Ramos (cell line): ENCODE results near the gene C17orf67.

ENCODE experiments used
- in situ Hi-C: fragments of 300-500 bp; cut with MboI; formaldehyde crosslinking; loops from one replicate; pipeline ENCODE4 v1.14.3; 2022; ENCODE audit warnings: low sequenced_read_pairs; ENCODE audit not compliant: unreplicated experiment

C17orf67 gene

DNA sequence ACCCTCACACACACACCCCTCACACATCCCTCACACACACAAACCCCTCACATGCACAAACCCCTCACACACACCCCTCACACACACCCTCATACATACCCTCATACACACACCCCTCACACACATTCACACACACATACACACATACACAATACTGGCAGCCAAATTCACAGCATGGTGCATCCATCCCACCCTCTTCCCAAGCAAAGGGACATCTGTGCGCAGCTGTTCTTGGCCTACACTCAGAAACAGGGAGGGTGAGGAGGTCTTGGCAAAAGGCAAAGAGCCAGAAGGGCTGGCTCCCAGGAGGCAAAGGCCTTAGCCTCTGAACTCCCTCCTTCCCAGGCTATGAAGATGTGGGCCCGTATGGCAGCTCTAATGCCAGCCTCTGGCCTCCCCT lies 23.4 kb downstream of the C17orf67 start:
- in situ Hi-C loops: no loop called here

DNA sequence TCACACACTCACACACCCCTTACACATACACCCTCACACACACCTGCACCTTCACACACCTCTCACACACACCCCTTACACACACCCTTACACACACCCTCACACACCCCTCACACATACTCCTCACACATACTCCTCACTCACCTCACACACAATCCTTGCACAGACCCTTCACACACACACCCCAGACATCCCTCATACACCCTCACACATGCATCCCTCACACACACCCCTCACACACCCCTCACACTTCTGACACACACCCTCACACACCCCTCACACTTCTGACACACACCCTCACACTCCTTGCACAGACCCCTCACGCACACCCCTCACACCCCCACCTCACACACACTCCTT lies 23.9 kb downstream of the C17orf67 start:
- in situ Hi-C loops: no loop called here

DNA sequence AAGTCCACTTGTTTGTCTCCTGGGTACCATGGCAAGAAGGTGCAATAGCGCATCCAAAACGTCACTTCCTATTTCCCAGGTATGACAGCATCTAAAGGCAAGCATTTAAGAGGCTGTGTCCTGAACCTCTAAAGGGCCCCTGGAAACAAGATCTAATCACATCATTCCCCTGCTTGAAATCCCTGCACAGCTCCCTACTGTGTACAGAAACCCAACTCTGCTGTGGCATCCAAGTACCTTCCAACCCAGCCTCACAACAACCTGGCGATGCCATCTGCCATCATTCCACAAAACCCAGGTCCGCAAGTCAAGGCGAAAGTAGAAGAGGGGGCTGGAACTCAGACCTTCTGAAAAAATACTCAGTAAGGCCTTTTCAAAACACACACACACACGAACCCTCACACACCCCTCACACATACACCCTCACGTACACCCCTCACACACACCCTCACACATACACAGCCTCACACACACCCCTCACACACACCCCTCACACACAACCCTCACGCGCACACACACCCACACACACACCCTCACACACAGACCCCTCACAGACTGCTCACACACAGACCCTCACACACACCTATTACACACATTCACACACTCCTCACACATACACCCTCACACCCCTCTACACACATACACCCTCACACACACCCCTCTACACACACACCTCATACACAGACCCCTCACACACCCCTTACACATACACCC lies 24.5 kb downstream of the C17orf67 start:
- in situ Hi-C loops: no loop called here

DNA sequence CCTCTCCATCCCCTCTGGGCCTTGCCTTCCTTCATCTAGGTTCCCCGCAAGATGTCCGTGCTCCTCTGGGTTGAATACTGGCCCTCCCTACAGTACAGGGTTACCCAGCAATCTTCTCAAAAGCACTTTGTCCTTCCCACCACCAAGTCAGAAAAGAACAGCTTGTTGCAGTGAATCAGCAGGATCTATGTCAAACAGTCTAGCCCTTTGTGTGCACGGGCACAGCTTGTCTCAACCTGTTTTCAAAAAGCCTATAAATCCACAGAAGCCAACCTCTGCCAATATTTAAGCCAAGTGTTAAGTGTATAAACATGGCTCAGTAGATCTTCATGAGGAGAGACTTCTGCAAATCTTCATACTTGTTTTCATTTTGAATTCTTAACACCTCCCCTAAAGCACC lies 25.2 kb downstream of the C17orf67 start:
- in situ Hi-C loops: no loop called here

DNA sequence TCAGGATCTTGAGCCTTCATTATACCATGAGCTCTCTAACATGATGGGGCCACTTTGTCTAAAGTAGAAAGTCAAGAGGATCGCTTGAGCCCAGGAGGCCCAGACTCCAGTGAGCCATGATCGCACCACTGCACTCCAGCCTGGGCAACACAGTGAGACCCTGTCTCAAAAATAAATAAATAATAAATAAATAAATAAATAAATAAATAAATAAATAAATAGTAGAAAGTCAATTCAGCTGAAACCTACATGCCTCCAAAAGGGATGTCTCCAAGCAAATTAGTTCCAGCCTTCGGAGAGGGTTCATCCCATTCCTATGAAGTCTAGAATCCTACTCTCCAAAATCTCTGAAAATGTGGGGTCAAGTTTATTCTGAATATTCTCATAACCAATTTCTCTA lies 26.0 kb downstream of the C17orf67 start:
- in situ Hi-C loops: no loop called here

DNA sequence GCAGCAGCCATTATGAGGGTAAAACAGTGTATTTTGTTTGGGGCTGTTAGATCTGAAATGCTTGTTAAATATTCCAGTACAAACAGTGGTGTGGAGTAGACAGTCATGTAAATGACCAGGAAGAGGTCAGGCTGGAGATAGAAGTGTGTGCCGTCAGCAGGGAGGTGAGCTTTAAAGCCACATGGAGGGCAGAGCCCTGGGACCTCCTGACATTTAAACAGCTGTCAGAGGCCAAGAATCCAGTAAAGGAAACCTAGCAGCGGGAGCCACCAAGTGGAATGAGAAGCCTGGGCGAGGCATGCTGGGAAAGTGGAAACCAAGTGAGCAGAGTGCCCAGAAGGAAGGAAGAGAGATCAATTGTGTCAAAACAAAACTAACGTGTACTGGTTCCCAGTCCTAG lies 26.8 kb downstream of the C17orf67 start:
- in situ Hi-C loops: no loop called here

DNA sequence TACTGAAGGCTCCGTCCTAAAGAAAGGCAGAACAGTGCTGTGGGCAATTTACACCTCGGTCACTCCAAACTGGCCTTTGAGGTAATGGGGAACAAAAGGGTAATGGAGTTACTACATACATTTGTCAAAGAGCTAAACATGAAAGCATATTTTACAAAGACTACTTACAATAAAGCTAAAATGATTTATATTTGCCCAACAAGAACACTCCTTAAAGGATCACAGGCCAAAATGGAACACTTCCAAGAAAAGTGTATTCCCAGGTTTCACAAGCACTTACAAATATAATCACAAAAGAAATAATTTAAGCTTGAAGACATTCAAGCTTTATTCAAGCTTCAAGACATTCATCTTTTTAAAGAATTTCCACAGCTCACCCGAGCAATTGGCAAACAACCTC lies 29.3 kb downstream of the C17orf67 start:
- in situ Hi-C loops: no loop called here

DNA sequence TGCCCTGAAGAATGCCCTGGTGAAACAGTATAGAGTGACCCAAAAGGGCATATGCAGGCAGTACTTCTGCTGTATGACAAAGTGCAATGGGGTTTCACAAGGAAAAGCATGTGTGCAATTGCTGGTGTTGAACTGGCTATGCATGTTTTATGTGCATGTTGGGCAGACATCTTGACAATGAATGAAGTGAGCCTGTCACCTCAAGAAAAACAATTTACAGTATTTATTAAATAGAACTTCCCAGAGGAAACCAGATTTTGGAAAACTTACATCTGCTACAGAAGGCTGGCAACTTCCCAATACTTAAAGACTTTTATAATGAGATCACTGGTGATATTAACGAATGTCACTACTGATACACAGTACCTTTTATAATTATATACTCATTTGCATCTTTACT lies 30.6 kb downstream of the C17orf67 start:
- in situ Hi-C loops: no loop called here

DNA sequence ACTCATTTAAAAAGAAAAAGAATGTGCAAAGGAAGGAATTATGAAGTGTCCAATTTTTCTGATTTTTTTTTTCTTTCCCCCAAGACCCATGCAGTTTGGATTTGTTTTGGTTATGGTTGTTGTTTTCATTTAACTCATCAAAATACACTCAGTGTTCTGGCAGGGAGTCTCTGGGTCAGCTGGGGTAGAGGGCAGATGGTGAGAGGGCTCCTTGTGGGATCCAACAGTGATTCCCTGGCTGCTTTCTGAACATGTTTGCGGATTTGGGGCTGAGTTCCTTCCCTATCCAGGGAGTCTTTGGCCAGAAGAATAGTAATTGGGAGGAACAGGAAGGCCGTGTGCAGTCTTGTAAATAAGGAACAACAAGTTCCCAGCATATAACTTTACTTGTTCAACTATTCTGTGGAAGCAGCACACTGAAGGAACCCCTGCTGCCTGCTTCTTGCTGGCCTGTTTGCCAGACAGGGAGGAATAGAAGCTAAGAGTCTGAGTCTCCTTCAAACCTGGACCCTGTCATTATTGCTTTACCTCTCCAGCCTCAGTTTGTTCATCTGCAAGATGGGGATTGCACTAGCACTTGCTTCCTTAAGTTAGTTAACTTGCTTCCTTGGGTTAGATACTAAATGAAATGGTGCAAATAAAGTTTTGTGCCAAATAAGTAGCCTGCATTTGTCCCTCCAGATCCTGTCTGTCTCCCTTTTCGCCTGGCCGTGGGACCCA lies 32.1 kb downstream of the C17orf67 start:
- in situ Hi-C loops: no loop called here

DNA sequence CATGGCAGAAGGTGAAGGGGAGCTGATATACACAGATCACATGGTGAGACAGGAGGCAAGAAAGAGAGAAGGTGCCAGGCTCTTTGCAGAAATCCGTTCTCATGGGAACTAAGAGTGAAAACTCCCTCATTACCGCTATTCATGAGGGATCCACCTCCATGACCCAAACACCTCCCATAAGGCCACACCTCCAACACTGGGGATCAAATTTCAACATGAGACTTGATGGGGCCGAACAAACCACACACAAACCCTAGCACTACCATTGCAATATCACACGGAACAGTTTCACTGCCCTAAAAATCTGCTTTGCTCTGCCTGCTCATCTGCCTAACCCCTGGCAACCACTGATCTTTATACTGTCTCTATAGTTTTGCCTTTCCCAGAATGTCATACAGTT lies 34.8 kb downstream of the C17orf67 start:
- in situ Hi-C loops: no loop called here

DNA sequence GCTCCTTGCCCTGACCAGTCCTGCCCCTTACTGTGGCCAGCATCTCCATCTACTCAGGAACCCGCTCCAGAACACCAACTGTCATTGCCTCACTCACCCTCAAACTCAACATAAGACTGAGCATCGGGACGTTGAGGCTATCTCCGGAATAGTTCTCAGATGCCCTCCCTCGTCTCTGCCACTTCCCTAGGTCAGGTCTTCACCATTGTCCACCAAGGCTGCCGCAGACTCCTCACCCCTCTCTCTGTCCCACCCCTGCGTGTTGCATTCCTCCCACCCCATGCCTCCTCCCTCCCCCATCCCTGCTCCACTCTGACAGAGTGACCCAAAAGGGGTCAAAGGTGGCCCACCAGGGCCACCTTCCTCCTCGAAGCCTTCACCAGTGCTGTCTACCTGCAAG lies 37.2 kb downstream of the C17orf67 start:
- in situ Hi-C loops: no loop called here

DNA sequence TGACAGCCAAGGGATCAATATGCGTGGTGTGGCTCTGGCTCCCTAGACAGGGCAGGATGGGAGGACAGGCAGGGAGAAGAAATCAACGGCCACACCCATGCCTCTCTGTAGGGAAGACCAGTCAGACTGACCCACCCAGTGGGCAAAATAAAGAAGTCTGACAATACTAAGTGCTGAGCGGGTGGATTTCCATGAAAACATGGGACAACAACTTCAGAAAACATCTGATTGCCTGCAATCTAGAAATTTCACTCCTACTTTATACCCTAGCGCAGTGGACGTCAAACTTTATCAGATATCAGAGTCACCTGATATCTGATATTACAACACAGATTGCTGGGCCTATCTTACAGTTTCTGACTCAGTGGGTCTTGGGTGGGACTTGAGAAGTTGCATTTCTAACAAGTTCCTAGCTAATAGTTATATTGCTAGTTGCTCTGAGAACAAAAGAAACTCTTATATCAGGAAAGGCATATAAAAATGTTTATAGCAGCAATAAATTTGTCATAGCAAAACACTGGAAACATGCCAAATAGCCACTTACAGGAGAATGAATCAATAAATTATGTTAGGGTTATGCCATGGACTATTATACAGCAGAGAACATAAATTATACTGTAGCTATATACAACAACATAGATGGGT lies 38.4 kb downstream of the C17orf67 start:
- in situ Hi-C loops: no loop called here

DNA sequence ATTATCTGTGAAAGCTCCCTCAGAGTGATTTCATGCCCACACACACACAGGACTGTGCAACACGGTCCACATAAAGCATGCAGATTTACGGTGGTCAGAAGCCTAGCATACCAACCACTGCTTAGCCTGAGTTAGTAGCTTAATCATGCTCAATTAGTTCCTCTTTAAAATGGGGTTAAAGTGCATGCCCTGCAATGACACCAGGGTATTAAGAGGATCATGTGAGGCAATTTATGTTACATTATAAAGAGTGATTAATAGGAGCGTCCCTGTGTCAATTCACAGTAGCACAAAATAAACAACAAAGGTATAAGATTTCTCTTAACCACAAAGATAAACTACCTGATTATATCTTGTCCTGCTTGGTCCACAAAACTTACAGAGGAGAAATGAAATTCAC lies 39.8 kb downstream of the C17orf67 start:
- in situ Hi-C loops: no loop called here

DNA sequence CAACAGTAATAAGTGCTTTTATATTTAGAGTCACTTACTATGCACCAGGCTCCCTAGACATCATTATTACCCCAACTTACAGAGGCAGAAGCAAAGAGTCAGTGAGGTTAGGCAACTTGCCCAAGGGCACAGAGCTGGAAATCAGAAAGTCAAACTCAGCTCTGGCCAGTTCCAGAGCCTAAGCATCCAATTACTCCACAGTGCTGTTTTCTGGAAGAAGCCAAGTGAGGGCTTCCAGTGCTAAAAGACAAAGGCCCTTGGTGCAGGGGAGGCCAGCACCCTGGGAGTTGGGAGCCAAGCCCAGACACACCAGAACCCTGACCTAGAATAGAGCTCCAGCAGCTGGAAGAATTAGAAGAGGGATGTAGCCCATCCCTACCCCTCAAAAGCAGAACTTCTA lies 40.2 kb downstream of the C17orf67 start:
- in situ Hi-C loops: no loop called here

DNA sequence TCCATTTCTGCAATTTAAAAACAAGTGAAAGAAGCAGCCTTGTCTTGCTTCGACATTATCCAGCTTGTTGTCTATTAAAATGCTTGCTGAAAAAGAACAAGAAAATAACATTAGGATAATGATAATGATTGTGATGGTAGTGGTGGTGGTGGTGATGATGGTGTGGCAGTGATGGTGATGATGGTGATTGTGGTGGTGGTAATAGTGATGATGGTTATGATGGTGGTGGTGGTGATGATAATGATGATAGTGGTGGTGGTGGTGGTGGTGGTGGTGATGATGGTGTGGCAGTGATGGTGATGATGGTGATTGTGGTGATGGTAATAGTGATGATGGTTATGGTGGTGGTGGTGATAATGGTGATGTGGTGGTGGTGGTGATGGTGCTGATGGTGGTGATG lies 41.5 kb downstream of the C17orf67 start:
- in situ Hi-C loops: no loop called here

DNA sequence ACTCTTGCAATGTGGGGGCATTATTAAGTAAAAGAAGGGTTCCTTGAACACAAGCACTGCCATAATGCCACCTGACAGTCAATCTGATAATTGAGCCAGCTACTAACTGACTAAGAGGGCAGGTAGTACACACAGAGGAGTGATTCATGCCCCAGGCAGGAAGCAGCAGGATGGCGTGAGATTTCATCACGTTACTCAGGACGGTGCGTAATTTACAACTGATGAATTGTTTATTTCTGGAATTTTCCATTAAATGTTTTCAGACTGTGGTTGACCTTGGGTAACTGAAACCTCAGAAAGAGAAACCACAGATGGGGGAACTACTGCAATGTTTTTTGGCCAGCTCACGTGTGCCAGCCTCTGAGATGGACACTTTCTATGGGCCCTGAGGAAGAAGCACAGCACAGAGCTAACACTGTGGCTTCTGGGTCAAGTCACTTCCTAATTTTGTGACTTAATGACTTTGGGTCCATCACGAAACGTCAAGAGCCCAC lies 46.7 kb downstream of the C17orf67 start:
- in situ Hi-C loops: no loop called here

DNA sequence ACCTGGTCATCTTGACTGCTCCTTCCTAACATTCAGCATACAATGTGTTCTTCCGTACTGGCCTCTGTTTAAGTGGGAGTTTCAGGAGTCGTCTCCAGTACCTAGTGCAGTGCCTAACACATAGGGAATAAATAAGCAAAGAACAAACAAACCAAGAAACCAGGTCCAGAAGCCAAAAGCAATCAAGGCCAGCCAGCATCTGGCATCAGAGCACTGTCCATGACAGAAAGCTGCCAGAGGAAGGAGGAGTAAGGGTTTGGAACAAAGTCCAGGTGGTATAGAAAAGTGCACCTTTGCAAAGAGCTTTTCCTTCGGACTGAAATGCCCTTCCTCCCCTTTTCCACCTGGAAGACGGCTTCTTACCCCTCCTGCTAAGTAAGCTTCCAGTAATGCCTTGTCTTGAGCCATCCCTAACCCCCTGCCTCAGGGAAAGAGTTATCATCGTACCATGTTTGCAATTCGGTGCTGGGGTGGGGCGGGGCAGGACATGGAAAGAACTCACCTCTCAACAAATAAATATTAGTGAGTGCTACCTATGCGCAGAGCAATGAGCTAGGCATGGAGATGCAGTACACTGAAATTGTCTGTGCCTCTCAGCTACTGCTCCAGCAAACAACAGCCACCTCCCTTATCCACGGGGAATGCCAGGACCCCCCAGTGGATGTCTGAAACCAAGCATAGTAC lies 47.6 kb downstream of the C17orf67 start:
- in situ Hi-C loops: no loop called here

DNA sequence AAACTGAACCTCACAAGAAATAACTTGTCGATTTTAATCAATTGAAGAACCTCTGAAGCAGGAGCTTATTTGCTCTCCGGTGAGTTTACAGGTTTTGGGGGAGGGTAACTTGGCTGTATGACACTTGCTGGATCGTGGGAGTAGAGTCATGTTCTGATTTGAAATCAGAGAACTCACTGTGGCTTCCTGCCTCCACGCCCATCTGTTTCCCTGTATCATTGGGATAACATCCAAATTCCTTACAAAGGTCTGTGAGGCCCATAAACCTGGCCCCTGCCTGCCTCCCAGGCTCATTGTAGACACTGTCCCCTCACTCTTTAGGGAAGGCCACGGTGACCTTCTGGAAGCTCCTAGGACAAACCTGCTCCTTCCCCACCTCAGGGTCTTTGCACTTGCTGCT lies 48.3 kb downstream of the C17orf67 start:
- in situ Hi-C loops: no loop called here

DNA sequence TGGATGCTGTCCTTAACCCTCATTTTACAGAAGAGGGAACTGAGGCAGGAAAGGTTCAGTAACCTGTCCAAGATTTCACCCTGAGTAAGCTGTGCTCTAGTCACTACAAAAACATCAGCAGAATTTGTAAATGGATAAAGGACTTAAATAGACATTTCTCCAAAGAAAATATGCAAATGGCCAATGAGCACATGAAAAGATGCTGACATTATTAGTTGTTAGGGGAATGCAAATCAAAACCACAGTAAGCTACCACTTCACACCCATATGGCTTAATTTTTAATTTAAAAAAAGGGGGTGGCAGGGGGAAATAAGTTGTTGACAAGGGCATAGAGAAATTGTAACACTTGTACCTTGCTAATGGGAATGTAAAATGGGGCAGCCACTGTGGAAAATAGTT lies 51.4 kb downstream of the C17orf67 start:
- in situ Hi-C loops: no loop called here

DNA sequence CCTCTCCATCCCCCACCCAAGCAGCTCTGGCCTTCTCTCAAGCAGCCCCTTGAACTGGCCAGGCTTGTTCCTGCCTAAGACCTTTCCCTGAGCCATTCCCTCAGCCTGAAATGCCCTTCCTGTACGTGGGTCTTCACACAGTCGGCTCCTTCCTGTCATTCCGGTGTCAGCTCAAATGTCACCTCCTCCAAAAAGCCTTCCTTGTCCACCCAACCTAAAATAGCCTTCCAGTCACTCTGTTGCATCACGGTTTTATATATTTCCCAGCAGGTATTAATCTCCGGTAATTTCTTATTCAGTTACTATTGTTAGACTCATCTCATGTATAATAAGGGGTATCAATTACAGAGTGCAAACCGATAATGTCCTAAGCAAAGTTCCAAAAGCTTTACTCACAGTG lies 51.8 kb downstream of the C17orf67 start:
- in situ Hi-C loops: no loop called here
